EL (cell line): ENCODE results near the gene CD9.
A peak's percentile ranks its signal among the peaks of the same experiment; 100 is the strongest.
"Not testable (repeated sequence)": the region's sequence is repeated elsewhere in the genome, so short reads cannot be mapped to it uniquely, and the experiment has no call there.

Experiments used
- DNase-seq: peaks from one replicate; pipeline ENCODE4 v3.0.0-alpha.2; 2016

CD9 gene

DNA sequence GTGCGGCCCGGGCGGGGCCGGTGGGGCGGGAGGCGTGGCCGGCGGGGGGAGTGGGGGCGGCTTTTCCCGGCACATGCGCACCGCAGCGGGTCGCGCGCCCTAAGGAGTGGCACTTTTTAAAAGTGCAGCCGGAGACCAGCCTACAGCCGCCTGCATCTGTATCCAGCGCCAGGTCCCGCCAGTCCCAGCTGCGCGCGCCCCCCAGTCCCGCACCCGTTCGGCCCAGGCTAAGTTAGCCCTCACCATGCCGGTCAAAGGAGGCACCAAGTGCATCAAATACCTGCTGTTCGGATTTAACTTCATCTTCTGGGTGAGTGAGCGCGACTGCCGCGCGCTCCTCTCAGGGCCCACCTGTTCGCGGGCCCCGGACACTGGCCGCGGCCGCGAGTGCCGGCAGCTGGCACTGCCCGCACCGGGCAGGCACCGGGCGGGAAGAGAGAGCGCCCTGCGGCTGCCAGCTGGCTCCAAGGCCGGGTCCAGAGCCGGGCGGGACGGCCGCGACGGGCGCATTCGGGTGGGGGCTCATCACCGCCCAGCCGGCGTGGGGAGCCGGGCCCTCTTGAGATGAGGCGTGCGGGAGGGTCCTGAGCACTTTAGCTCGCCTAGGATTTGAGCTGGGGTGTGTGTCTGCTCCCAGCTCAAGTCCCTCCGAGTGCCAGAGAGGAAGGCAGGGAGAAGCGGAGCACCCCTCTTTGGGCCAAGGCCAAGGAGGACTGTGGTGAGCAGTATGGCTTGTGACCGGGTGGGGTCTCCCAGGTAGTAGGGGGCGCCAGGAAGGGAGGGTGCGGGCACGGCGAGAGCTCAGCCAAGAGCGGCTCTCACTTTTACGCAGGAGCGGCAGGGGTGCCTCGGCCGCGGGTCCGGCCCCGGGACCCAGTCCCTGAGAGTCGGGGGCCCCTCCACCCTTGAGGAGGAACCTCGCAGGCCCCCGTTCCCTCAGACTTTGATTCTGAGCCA is at the start of gene CD9:
Gene CD9, plus strand, starts transcription at position 145 of the 957 bp plus-strand sequence. Its CDS starts 100 bp downstream, at position 245.
- peak; percentile 56 for DNase-seq

DNA sequence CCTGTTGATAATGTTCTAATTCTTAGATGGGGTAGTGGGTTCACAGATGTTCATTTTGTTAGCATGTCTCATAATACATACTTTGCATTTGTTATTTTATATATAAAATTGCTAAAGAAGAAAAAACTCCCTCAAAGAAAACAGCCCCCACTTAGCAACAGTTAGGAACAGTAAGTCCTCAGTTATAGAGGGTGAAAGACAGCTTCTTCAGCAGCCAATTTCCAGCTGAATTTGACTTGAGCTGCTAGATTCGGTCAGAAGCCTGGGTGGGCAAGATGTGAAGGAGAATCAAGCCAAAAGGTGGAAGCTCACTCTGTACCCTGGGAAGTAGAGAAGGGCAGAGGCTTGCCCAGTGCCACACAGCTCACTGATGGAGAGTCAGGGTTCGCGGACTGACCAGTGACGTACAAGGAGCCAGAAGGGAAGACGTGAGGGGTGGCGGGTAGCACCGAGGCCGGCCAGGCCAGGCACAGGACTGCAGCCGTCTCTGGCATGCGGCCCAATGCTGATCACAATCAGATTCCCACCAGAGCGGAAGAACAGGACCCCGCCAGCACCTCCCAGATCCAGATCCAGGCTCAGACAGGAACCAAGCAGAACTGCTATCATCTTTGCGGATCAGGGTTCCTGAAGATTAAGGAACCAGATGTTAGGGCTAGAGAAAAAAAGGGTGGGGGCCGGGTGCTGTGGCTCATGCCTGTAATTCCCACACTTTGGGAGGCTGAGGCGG is 45.3 kb upstream of the CD9 start:
- DNase-seq: no peak

DNA sequence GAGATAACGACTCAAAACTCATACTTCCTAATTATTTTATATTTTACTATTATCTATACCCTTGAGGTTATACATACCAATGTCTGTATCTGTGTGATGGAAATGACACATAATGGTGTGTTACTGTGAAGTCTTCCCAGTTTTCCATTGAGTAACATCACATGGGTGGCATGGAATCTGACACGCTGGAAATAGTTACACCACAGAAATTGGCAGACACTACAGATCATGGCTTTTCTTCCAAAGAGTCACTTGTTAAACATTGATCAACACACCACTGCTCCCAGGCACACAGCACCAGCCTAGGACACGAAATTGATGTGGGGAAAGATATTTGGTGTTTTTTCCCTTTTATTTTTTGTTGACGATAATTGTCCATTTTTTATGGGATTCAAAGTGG is 42.7 kb upstream of the CD9 start:
- DNase-seq: no peak

- DNase-seq: no peak
These were observed 41.9 kb upstream of the CD9 start for GRCh38 chr12:6158255-6158654.

DNA sequence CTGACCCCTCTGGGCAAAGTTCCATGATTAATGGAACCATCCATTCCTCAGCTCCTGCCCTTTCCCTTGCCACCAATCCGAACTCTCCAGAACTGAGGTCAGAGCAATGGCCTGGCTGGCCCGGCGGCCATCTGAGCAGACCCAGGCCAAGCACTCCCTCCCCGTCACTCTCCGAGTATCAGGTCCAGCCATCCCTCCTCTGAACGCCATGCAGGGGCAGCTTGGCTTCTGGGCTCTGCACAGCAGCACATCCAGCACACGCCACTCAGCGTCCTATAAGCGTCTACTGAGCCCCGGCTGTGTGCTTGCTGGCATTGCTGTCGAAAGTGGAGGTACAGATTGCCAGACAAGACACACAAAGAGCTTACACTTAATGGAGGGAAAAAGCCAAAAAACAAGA is 41.5 kb upstream of the CD9 start:
- no peak for DNase-seq

DNA sequence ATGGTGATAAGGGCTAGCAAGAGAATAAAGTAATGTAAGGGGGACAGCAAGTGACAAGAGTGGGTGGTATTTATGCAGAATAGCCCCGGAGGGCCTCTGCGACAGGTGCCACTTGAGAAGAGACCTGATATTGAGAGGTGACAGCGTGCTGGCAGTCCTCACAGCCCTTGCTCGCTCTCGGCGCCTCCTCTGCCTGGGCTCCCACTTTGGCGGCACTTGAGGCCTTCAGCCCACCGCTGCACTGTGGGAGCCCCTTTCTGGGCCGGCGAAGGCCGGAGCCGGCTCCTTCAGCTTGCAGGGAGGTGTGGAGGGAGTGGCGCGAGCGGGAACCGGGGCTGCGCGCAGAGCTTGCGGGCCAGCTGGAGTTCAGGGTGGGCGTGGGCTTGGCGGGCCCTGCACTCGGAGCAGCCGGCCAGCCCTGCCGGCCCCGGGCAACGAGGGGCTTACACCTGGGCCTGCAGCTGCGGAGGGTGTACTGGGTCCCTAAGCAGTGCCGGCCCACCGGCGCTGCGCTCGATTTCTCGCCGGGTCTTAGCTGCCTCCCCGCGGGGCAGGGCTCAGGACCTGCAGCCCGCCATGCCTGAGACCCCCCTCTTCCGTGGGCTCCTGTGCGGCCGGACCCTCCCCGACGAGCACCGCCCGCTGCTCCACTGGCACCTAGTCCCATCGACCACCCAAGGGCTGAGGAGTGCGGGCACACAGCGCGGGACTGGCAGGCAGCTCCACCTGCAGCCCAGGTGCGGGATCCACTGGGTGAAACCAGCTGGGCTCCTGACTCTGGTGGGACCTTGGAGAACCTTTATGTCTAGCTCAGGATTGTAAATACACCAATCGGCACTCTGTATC is 40.8 kb upstream of the CD9 start:
- not testable (repeated sequence) for DNase-seq

DNA sequence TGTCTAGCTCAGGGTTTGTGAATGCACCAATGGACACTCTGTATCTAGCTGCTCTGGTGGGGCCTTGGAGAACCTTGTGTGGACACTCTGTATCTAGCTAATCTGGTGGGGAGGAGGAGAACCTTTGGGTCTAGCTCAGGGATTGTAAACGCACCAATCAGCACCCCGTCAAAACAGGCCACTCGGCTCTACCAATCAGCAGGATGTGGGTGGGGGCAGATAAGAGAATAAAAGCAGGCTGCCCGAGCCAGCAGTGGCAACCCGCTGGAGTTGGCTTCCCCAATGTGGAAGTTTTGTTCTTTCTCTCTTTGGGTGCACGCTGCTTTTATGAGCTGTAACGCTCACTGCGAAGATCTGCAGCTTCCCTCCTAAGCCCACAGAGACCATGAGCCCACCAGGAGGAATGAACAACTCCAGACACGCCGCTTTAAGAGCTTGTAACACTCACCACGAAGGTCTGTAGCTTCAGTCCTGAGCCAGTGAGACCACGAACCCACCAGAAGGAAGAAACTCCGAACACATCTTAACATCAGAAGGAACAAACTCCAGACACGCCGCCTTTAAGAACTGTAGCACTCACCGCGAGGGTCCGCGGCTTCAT is 40.1 kb upstream of the CD9 start:
- DNase-seq: not testable (repeated sequence)

- DNase-seq: no peak
These were observed 38.9 kb upstream of the CD9 start for GRCh38 chr12:6161124-6161882.

- DNase-seq: no peak
These were observed 36.7 kb upstream of the CD9 start for GRCh38 chr12:6163416-6164060.

DNA sequence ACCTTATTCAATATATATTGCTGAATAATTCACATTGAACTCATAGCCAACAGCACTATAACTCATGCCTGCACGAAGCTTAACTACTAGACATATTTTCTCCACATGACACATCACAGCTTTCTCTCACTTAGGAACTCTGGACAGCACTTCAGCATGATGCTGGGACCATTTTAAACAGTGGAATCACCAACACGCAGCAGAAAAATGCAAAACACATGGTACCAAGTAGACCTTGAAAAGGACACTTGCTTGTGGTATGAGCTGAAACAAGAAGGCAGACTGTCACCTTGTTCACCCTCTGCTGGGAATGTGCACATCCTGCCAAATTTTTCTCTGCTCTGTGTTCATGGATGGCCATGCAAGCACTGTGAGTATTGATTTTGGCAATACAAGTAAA is 34.8 kb upstream of the CD9 start:
- peak; percentile 33 for DNase-seq

DNA sequence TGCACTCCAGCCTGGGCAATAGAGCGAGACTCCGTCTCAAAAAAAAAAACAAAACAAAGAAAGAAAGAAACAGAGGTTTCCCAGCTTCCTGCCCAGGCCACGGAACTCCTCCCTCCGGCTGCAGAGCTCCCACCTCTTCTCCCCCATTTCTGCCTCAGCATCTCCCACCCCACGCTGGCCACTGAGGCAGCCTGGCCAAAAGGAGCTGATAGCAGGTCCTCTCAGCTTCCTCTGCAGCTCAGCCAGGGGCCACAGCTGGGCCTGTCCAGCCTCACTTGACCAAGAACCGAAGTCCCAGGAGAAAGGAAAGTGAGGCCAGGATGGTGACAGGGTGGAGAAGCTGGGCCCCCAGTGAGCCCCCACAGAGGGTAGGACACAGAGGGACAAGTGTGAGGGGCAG is 33.4 kb upstream of the CD9 start:
- DNase-seq: no peak

DNA sequence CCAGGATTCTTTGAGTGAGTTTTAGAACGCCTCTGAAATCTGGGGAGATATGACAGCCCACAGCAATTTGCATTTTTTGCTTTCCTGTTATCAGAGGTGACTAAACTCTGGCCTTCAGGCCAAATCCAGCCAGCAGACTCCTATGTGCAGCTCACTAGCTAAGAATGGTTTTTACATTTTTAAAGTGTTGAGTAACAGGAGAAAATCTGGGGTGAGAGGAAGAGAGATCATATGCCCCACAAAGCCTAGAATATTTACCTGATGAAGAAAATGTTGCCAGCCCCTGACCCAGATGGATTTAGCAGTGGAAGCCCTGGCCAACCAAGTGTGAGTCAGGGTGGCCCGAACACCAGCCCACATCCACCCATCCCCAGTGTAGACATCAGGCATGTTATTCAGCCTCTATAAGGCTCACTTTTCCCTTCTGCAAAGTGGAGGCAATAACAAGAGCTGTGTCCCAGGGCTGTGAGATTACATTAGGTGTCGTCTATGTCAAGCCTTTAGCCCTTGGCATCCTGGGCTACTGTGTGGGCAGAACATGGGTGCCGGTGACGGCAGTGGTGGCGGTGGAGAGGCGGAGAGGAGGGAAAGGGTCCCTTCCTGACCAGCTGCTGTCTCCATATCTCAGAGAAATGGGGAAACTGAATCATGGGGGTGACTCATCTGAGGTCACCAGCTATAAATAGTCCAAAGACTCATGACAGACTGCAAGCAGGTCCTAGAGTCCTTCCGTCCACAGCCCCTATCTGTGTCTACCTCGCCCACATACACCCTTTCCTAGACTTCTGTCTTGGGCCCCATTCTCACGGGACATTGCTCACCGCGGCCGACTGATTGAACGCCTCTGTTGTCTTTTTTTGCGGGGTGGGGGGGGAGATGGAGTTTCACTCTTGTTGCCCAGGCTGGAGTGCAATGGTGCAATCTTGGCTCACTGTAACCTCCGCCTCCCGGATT is 32.6 kb upstream of the CD9 start:
- DNase-seq: peak; percentile 97

DNA sequence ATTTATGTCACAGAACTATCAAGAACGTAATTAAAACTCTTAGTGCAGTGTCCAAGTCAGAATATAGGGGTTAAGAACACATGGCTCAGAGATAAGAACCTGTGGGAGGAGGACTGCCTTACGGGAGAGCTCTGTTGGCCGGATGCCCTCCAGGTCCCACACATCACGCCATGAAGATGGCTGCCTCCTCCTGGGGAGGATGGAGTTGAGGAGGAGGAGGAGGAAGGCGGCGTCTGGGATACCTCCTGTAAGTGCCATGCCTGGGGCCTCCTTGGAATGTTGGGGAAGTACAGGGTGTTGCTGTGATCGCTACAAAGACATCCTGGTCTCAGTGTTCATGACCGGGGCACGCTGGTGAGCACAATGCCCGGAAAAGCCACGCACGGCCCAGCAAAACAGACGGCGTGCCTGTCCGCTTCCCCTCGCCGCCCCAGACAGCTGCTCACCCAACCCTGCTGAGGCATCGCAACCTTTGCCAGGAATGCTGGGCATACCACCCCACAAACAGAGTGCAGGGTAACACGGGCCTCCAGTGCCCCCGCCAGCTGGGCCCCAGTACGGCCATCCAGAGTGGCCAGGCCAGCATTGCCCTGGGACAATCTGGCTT is 28.7 kb upstream of the CD9 start:
- no peak for DNase-seq

DNA sequence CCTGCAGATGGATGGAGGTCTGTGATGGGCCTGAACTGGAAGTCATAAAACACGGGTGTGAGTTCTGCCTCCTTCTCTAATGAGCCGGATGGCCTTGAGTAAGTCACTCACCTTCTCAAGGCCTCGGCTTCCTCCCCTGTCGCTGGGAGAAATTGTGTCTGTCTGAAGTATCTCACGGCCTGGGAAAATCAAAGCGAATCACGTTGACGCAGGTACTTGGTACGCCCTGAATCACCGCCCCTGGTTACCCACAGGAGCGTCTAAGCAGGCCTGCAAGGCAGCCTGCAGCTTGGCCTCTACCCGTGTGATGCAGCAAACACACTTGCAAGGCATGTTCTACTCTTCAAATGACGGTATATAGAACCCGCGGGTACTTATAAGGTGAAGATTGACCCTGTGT is 28.1 kb upstream of the CD9 start:
- no peak for DNase-seq

- no peak for DNase-seq
These were observed 27.3 kb upstream of the CD9 start for GRCh38 chr12:6172862-6173261.

GRCh38 chr12:6177642-6178358 is 22.4 kb upstream of the CD9 start:
- no peak for DNase-seq

GRCh38 chr12:6178981-6179761 is 21.0 kb upstream of the CD9 start:
- DNase-seq: peak; percentile 68
